ENCODE data around the gene BTBD9. TPM values are rescaled to one million over a fixed set of nuclear protein-coding genes. Genes with fewer than 3 reads are reported as not detected.

The BTBD9 gene
- total RNA-seq, 1 experiment from 2014 or later, result 12.5 TPM

- H3K4me1 Mint-ChIP-seq (ENCODE audit: insufficient read depth, unreplicated experiment), result no peaks in the 10 kb centered on the region
- no TSS peak for BruUV-seq (replicated peaks)
- intact Hi-C loops (cut with micrococcal nuclease), result no loop called here
These were observed 446.7 kb downstream of the BTBD9 start for GRCh38 chr6:38193051-38193450.

GRCh38 chr6:38192487-38192886 lies 447.2 kb downstream of the BTBD9 start:
- no TSS peak for BruUV-seq (replicated peaks)
- ChIA-PET CTCF (interaction anchor here (0.5 kb wide), 1 partner anchor 34 kb away, joined by 3 read pairs; no protein-coding TSS in a partner anchor), POLR2A (no interaction called here)
- no peak overlapping the region for H3K27ac Mint-ChIP-seq (ENCODE audit: low read depth, unreplicated experiment)
- no peak overlapping the region for H3K4me3 Mint-ChIP-seq (ENCODE audit: unreplicated experiment)
- H3K27me3 Mint-ChIP-seq (ENCODE audit: insufficient read depth, unreplicated experiment), result no peaks in the 10 kb centered on the region
- peaks cover 6% of the 10 kb centered on the region for H3K36me3 Mint-ChIP-seq (ENCODE audit: insufficient read depth, unreplicated experiment)
- no peaks in the 10 kb centered on the region for H3K9me3 Mint-ChIP-seq (ENCODE audit: unreplicated experiment)
- intact Hi-C loops (cut with micrococcal nuclease), result no loop called here
- no peak for DNase-seq (ENCODE audit: unreplicated experiment)
- no peak for TF ChIP-seq CTCF (IDR thresholded peaks at IDR 0.05; ENCODE audit: unreplicated experiment)
- no peaks in the 10 kb centered on the region for H3K4me1 Mint-ChIP-seq (ENCODE audit: insufficient read depth, unreplicated experiment)

More at GRCh38 chr6:38193051-38193450, 446.7 kb downstream of the BTBD9 start:
- TF ChIP-seq CTCF (IDR thresholded peaks at IDR 0.05; ENCODE audit: unreplicated experiment), result no peak
- no peak overlapping the region for H3K4me3 Mint-ChIP-seq (ENCODE audit: unreplicated experiment)
- ChIA-PET POLR2A (interaction anchor here (0.5 kb wide), 1 partner anchor 99 kb away, joined by 3 read pairs; no protein-coding TSS in a partner anchor), CTCF (interaction anchor here (0.5 kb wide), 1 partner anchor 34 kb away, joined by 3 read pairs; no protein-coding TSS in a partner anchor)
- H3K36me3 Mint-ChIP-seq (ENCODE audit: insufficient read depth, unreplicated experiment), result peaks cover 6% of the 10 kb centered on the region
- H3K27me3 Mint-ChIP-seq (ENCODE audit: insufficient read depth, unreplicated experiment), result no peaks in the 10 kb centered on the region
- DNase-seq (ENCODE audit: unreplicated experiment), result no peak
- no peak overlapping the region for H3K27ac Mint-ChIP-seq (ENCODE audit: low read depth, unreplicated experiment)
- H3K9me3 Mint-ChIP-seq (ENCODE audit: unreplicated experiment), result no peaks in the 10 kb centered on the region

GRCh38 chr6:38192011-38192410 lies 447.7 kb downstream of the BTBD9 start:
- TF ChIP-seq CTCF (IDR thresholded peaks at IDR 0.05; ENCODE audit: unreplicated experiment), result no peak
- Mint-ChIP-seq H3K27ac (ENCODE audit: low read depth, unreplicated experiment) (no peak overlapping the region), H3K4me1 (ENCODE audit: insufficient read depth, unreplicated experiment) (no peaks in the 10 kb centered on the region), H3K27me3 (ENCODE audit: insufficient read depth, unreplicated experiment) (no peaks in the 10 kb centered on the region), H3K4me3 (ENCODE audit: unreplicated experiment) (no peak overlapping the region), H3K9me3 (ENCODE audit: unreplicated experiment) (no peaks in the 10 kb centered on the region), H3K36me3 (ENCODE audit: insufficient read depth, unreplicated experiment) (peaks cover 6% of the 10 kb centered on the region)
- POLR2A ChIA-PET, result no interaction called here
- no peak for DNase-seq (ENCODE audit: unreplicated experiment)
- CTCF ChIA-PET, result no interaction called here
- intact Hi-C loops (cut with micrococcal nuclease), result no loop called here
- no TSS peak for BruUV-seq (replicated peaks)

DNA sequence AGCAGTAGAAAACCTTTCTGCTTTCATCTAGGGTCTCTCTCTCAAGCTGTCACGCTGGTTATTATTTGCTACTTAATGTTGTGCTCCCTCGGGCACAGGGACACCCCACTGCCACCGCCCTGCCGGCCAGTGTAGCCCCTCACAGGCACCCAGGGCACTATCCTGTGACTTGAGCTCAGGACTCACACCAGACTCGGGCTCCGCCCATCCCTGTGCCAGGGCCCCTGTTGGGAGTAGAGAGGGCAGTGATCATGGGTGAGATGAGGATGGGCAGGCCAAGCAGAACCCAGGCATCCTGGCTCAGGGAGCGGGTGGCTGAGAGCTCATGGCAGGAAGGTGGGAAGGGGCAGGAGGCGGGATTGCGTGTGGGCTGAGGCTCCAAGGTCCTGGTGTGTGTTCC lies 448.3 kb downstream of the BTBD9 start:
- DNase-seq (ENCODE audit: unreplicated experiment), result no peak
- intact Hi-C loops (cut with micrococcal nuclease), result no loop called here
- POLR2A ChIA-PET, result no interaction called here
- BruUV-seq (replicated peaks), result no TSS peak
- no peak for TF ChIP-seq CTCF (IDR thresholded peaks at IDR 0.05; ENCODE audit: unreplicated experiment)
- no peak overlapping the region for H3K27ac Mint-ChIP-seq (ENCODE audit: low read depth, unreplicated experiment)
- H3K9me3 Mint-ChIP-seq (ENCODE audit: unreplicated experiment), result no peaks in the 10 kb centered on the region
- no peaks in the 10 kb centered on the region for H3K4me1 Mint-ChIP-seq (ENCODE audit: insufficient read depth, unreplicated experiment)
- no peaks in the 10 kb centered on the region for H3K27me3 Mint-ChIP-seq (ENCODE audit: insufficient read depth, unreplicated experiment)
- no peak overlapping the region for H3K4me3 Mint-ChIP-seq (ENCODE audit: unreplicated experiment)
- CTCF ChIA-PET, result interaction anchor here (0.6 kb wide), 1 partner anchor 340 kb away, joined by 3 read pairs; no protein-coding TSS in a partner anchor
- H3K36me3 Mint-ChIP-seq (ENCODE audit: insufficient read depth, unreplicated experiment), result peaks cover 6% of the 10 kb centered on the region
